Common myeloid progenitor, CD34-positive (primary cell): ENCODE results near the gene KIAA1217.

Source experiments
- CTCF ChIA-PET: fragments of 350-600 bp; sonication (Branson Sonifier 250); formaldehyde crosslinking; loops from one replicate; lab custom pipeline; 2021; ENCODE audit warnings: antibody characterized with exemption; lab: Charles Lee
- POLR2A ChIA-PET: fragments of 350-600 bp; sonication (Branson Sonifier 250); formaldehyde crosslinking; loops from one replicate; lab custom pipeline; 2021; ENCODE audit warnings: antibody characterized with exemption; lab: Charles Lee
- DNase-seq, 3 donors: peaks; one replicate each; pipeline versions ENCODE4 v3.0.0 to v3.0.0-alpha.2; 2013
- H3K27ac ChIP-seq, 2 experiments: 1 replicate in 1 of 2; 2 replicates in 1 of 2; pipeline ENCODE4 v1.7.0; 2013; ENCODE audit warnings: inconsistent platforms in 2 of 2, low read length in 2 of 2, mild to moderate bottlenecking in 2 of 2, low read depth in 1 of 2, moderate library complexity in 1 of 2; ENCODE audit not compliant: severe bottlenecking in 2 of 2, insufficient read depth in 1 of 2, poor library complexity in 1 of 2
- H3K27me3 ChIP-seq, 5 experiments: replicated peaks in 2 of 5; 1 replicate in 3 of 5; 2 replicates in 2 of 5; pipeline versions ENCODE4 v1.6.1 to v1.7.0; 2013; ENCODE audit warnings: low read length in 4 of 5, mild to moderate bottlenecking in 2 of 5, moderate library complexity in 2 of 5, inconsistent platforms in 1 of 5; ENCODE audit not compliant: insufficient read depth in 5 of 5, control insufficient read depth in 4 of 5
- H3K36me3 ChIP-seq, 4 experiments: 1 replicate in 2 of 4; 2 replicates in 2 of 4; pipeline versions ENCODE4 v1.6.1 to v1.7.0; 2013; ENCODE audit warnings: low read length in 3 of 4, control low read depth in 1 of 4, mild to moderate bottlenecking in 1 of 4; ENCODE audit not compliant: control insufficient read depth in 4 of 4, insufficient read depth in 4 of 4
- H3K4me1 ChIP-seq, 4 experiments: 1 replicate in 3 of 4; 2 replicates in 1 of 4; pipeline versions ENCODE4 v1.6.1 to v1.7.1; 2013; ENCODE audit warnings: low read length in 3 of 4, mild to moderate bottlenecking in 3 of 4, control low read depth in 1 of 4, inconsistent platforms in 1 of 4, moderate library complexity in 1 of 4; ENCODE audit not compliant: control insufficient read depth in 4 of 4, insufficient read depth in 4 of 4; ENCODE audit errors: control extremely low read depth in 1 of 4
- H3K4me3 ChIP-seq, 7 experiments: 1 replicate in 4 of 7; 2 replicates in 3 of 7; pipeline versions ENCODE4 v1.5.1 to v1.7.0; 2013; ENCODE audit warnings: mild to moderate bottlenecking in 7 of 7, low read length in 6 of 7, moderate library complexity in 6 of 7, inconsistent platforms in 2 of 7, low read depth in 2 of 7, control low read depth in 1 of 7; ENCODE audit not compliant: insufficient read depth in 4 of 7, control insufficient read depth in 1 of 7; ENCODE audit errors: extremely low read depth in 1 of 7
- H3K9me3 ChIP-seq, 5 experiments: 1 replicate in 4 of 5; 2 replicates in 1 of 5; pipeline versions ENCODE4 v1.6.1 to v1.7.1; 2013; ENCODE audit warnings: low read length in 4 of 5, mild to moderate bottlenecking in 2 of 5, inconsistent platforms in 1 of 5, low read depth in 1 of 5, moderate library complexity in 1 of 5; ENCODE audit not compliant: control insufficient read depth in 4 of 5, insufficient read depth in 2 of 5; ENCODE audit errors: control extremely low read depth in 1 of 5
- WGBS: methylation state at CpG from one replicate; pipeline ENCODE4 v1.1.5; 2013; ENCODE audit not compliant: insufficient coverage; 5-methylcytosine and 5-hydroxymethylcytosine counted together

KIAA1217 gene

DNA sequence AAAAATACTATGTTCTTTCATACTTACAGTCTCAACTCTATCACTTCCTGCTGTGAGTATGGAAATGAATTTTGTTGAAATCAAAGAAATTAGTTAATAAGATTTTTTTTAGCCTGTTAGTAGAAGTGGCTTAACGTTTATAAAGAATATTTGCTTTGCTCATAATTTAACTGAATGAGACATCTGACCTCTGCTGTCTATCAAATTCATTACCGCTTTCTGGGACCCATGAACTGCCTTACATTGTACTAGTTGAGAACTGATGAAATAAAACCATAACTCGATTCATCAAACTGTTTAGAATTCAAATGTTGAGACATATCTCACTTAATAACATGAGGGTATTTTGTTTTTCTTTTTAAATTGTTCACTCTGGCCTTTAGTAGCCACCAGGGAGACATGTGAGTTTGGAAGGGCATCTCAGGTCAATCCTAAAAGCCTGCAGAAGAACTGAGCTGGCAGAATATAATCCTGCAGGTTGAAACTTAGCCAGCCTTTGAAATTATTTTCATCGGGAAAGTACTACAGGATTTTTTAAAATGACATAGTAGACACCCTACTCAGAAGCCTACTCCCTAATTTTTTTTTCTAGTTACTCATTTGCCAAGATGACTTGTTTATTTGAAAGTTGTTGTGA is 78.7 kb downstream of the KIAA1217 start:
- CTCF ChIA-PET, result no interaction called here
- DNase-seq, result no peak
- H3K4me3 ChIP-seq, result no peak overlapping the region
- no peak overlapping the region for H3K27ac ChIP-seq
- H3K9me3 ChIP-seq, result no peaks in the 10 kb centered on the region
- H3K27me3 ChIP-seq, result peaks cover 0 to 4% (median 0%) of the 10 kb centered on the region in 5 experiments
- H3K36me3 ChIP-seq, result no peaks in the 10 kb centered on the region
- POLR2A ChIA-PET, result no interaction called here
- H3K4me1 ChIP-seq, result no peaks in the 10 kb centered on the region
- WGBS, result 50% methylated on average over 1 of the region's 4 CpGs

DNA sequence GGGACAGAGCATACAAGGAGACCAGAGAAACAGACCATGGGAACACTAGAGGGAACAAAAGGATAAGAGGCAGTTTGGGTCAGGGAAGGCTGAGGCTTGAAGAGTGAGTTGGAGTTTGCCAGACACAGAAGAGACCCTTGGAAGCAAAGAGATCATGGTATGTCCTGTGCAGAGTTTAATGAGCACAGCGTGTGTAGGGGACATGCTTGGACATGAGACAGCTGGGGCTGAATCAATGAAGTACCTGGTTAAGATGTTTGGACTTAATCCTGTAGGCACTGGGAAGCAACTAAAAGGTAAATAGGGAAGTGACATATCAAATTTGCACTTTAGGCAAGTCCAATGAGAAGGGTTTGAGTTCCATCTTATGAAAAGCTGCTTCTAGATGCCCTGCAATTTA is 79.6 kb downstream of the KIAA1217 start:
- DNase-seq, result no peak
- Histone ChIP-seq H3K4me1 (no peaks in the 10 kb centered on the region), H3K27ac (no peak overlapping the region), H3K9me3 (no peaks in the 10 kb centered on the region), H3K27me3 (peaks cover 0 to 4% (median 0%) of the 10 kb centered on the region in 5 experiments), H3K4me3 (no peak overlapping the region), H3K36me3 (no peaks in the 10 kb centered on the region)
- ChIA-PET POLR2A (interaction anchor here (0.6 kb wide), 1 partner anchor 279 kb away, joined by 3 read pairs; no protein-coding TSS in a partner anchor), CTCF (no interaction called here)
- WGBS, result 100% methylated on average over 1 of the region's 1 CpG

DNA sequence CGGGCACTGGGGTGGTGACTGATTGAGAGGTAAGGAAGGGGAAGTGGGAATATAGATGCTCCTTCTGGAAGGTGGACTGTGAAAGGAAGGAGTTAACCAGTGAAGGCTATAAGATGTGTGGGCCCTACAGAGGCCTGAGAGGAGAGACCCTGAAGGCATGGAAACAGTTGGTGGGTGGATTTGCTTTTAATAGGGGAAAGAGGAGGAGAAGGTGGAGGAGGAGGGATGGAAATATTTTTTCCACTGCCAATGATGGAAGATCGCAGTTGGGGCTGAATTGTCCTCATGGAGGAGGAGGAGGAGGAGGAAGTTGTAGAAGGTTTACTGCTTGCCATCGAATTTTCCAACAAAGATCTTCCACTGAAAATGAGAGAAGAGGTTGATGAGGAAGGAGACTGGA is 80.3 kb downstream of the KIAA1217 start:
- H3K9me3 ChIP-seq, result no peaks in the 10 kb centered on the region
- peaks cover 0 to 4% (median 0%) of the 10 kb centered on the region in 5 experiments for H3K27me3 ChIP-seq
- ChIA-PET POLR2A (no interaction called here), CTCF (no interaction called here)
- H3K36me3 ChIP-seq, result no peaks in the 10 kb centered on the region
- H3K27ac ChIP-seq, result no peak overlapping the region
- no peaks in the 10 kb centered on the region for H3K4me1 ChIP-seq
- no peak overlapping the region for H3K4me3 ChIP-seq
- no peak for DNase-seq
- 96% methylated on average over 3 of the region's 3 CpGs for WGBS

DNA sequence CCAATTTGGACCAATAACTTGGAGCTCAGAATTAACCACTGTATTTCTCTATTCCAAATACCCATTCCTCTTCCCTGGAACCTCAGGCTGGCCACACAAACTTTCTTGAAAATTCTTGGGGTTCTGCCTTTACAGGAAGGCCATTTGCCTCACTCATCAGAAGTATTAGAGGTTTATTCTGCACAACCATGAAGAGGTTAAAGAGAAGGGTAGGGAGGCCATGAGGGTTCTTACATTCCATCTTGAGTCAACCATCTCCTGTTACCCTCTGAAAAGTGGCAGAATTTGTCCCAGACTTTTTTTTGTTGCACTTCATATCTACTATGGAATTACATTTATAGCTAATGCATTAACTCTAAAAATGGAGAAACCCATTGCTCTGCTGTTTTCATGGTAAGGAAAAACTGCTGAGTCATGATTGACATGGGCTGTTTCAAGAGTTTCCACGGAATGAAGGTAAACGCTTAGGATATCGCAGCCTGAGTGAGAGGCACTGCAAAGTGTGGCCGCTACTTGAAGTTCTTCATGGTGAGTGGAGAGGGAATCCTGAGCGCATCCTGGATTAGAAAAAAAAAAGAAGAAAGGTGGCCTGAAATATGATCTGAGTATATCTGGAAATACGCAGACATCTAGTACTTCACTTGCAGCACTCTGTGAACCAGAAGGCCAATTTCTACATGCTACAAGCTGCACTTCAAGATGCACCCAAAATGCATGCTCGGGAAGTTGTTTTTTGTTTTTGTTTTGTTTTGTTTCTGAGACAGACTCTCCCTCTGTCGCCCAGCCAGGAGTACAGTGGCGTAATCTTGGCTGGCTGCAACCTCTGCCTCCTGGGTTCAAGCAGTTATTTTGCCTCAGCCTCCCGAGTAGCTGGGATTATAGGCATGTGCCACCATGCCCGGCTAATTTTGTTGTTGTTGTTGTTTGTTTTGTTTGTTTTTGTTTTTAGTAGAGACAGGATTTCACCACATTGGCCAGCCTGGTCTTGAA is 83.7 kb downstream of the KIAA1217 start:
- Histone ChIP-seq H3K9me3 (no peaks in the 10 kb centered on the region), H3K4me1 (no peaks in the 10 kb centered on the region), H3K4me3 (no peak overlapping the region), H3K27me3 (peaks cover 0 to 4% (median 0%) of the 10 kb centered on the region in 5 experiments), H3K36me3 (no peaks in the 10 kb centered on the region), H3K27ac (no peak overlapping the region)
- POLR2A ChIA-PET, result no interaction called here
- WGBS, result 90% methylated on average over 6 of the region's 11 CpGs
- no peak for DNase-seq
- CTCF ChIA-PET, result no interaction called here

DNA sequence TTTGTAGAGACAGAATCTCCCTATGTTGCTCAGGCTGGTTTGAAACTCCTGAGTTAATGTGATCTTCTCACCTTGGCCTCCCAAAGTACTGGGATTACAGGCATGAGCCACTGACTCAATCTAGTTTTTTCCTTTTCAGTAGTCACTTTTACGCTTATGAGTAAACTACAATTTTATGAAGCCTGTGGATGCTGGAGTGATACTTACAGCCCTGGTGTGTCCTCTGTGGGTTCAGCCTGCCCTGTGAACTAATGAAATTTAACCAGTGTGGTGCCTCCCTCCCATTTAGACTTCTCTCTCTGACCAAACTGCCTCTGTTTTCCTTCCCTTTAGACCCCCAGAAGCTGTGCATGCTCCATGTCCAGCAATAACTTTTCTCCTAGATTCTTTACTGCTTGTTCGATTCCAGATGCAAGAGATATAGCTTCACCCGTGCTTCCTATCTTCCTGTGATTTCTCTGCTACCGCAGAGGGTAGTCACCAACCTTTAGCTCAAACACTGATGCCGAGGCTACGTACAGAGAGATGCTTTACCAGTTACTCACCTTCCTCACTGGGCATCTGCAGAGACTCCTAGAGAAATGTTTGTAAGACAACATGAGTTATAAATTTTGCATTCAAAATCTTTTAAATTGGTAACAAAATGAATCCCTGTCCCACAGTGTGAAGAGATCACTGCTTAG is 90.8 kb downstream of the KIAA1217 start:
- H3K4me3 ChIP-seq, result no peak overlapping the region
- POLR2A ChIA-PET, result no interaction called here
- no peak for DNase-seq
- no peaks in the 10 kb centered on the region for H3K36me3 ChIP-seq
- H3K4me1 ChIP-seq, result no peaks in the 10 kb centered on the region
- CTCF ChIA-PET, result no interaction called here
- no peaks in the 10 kb centered on the region for H3K9me3 ChIP-seq
- H3K27ac ChIP-seq, result no peak overlapping the region
- 84% methylated on average over 4 of the region's 6 CpGs for WGBS
- H3K27me3 ChIP-seq, result no peaks in the 10 kb centered on the region

DNA sequence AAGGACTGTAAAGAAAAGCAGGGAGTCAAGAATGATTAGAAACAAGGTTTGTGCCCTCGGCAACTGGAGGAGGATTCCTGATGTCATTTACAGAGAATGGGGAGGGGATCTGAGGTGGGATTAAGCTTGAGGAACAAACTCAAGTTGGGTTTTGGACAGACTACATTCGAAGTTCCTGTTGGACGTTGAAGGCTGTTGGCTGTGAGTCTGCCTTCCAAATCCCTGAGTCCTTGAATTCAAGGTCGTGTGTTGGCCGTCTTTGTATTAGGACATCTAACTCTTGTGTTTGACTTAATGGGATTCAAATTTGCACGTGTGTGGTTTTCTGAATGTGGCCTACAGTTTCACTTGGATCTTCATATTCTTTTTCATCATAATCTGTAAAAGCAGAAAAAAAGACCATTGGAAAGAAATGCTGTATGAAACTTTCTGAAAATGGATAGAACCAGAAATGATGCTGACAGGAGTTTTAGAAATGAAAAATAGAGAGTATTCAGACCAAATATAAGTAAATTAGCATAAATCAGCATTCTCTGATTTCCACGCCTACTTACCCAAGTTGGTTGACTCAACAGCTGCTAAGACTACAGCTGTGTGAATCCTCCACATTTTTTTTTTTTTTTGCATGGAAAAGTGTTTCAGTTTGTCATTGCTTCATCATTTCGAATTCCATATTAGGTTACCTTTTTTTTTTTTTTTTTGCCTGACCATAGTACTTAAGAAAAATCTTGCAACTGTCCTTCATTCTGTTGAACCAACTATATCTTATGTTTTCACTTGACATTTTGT is 94.8 kb downstream of the KIAA1217 start:
- Histone ChIP-seq H3K9me3 (no peaks in the 10 kb centered on the region), H3K36me3 (no peaks in the 10 kb centered on the region), H3K27me3 (peaks cover 0 to 5% (median 0%) of the 10 kb centered on the region in 5 experiments), H3K27ac (no peak overlapping the region), H3K4me3 (no peak overlapping the region), H3K4me1 (no peaks in the 10 kb centered on the region)
- CTCF ChIA-PET, result interaction anchor here (0.6 kb wide), 1 partner anchor 922 kb away, joined by 3 read pairs; no protein-coding TSS in a partner anchor
- DNase-seq, result no peak
- POLR2A ChIA-PET, result no interaction called here
- 95% methylated on average over 6 of the region's 8 CpGs for WGBS
